ENCODE results near the gene SCG3.

- TF ChIP-seq YY1 (IDR thresholded peaks at IDR 0.05; ENCODE audit: insufficient read depth, insufficient read length) (no peak), ZNF274 (IDR thresholded peaks at IDR 0.05; ENCODE audit: low read depth, low read length) (no peak), SUZ12 (IDR thresholded peaks at IDR 0.05; ENCODE audit: extremely low read depth, insufficient read depth, insufficient read length) (no peak)
These were observed 9.1 kb upstream of the SCG3 start for GRCh38 chr15:51672155-51672687.
